GM21786 (cell line): ENCODE results near the gene FH.

Experiments
- ATAC-seq: cut with Tn5 transposase; IDR thresholded peaks from one replicate; pipeline ENCODE4 v1.9.1; 2021; ENCODE audit not compliant: unreplicated experiment

FH gene

GRCh38 chr1:241519308-241520079, at the start of gene FH:
TSS of gene FH (minus strand) at chr1:241519755. CDS start at chr1:241519722, 33 bp downstream.
- ATAC-seq: peak; percentile 96

DNA sequence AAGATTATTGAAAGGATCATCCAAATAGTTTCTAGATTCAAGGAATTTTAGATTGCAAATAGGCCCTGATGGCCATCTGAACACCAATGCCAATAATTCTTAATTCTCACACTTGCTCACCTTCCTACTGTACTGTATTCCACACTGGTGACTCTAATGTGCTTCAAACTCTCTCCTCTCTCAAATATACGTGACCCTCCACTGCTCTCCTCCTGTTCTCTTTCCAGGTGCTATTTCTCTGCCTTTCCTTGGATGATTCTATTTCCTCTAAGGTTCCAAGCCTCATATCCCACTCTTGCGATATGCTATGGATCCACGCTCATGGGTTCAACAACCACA, 41.3 kb upstream of the FH start:
- ATAC-seq: no peak

DNA sequence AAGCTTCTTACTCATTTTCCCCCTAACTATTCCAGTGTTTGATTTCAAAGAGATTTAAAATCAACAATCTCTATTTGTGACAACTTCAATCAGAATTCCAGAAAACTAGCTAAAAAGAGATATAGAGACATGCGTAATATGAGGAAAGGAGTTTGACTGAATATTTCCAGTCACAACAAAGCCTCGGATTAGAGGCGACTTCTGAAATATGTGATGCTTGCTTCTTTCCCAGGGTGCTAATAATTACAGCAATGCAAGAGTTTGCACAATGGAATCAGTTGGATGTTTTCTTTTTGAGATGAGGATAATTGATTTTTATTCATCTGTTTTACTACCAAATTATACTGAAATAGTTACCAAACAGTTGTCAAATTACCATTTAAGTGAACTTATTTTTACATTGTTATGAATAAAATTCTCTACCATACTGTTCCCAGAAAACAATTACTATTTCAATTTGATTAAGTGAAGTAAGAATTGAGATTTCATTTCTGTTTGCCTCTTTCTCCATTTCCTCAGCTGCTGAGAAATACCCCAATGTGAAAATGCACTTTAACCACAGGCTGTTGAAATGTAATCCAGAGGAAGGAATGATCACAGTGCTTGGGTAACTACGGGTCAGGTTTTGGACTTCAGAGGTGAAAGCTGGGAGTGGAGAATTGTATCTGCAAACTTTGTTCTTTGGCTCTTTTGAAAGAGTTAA, 40.7 kb upstream of the FH start:
- ATAC-seq: no peak

DNA sequence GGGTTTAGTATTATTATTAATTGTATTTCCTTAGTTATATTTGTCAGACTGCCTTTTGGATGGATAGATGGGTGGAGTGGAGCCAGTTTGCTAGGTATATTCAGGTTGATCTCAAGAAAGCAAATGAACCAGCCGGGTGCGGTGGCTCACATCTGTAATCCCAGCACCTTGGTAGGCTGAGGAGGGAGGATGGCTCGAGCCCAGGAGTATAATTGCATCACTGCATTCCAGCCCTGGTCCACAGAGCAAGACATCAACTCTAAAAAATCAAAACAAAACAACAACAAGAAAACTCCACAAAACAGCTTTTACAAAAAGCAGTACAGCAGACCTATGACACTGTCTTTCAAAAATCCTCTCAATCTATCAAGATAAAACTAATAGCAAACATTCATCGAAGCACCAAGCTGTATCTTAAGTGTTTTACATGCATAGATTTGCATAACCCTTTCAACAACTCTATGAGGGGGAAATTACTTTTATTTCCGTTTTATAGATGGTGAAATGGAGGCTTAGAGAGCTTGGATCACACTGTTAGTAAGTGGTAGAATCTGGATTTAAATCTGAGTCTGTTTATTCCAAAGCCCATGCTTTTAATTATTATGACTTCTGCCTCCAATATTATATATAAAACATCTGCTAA, 38.1 kb upstream of the FH start:
- ATAC-seq: no peak

GRCh38 chr1:241557031-241557430, 37.5 kb upstream of the FH start:
- ATAC-seq: no peak

GRCh38 chr1:241555526-241555925, 36.0 kb upstream of the FH start:
- ATAC-seq: no peak

- no peak for ATAC-seq
These were observed 34.5 kb upstream of the FH start for GRCh38 chr1:241553886-241554592.

DNA sequence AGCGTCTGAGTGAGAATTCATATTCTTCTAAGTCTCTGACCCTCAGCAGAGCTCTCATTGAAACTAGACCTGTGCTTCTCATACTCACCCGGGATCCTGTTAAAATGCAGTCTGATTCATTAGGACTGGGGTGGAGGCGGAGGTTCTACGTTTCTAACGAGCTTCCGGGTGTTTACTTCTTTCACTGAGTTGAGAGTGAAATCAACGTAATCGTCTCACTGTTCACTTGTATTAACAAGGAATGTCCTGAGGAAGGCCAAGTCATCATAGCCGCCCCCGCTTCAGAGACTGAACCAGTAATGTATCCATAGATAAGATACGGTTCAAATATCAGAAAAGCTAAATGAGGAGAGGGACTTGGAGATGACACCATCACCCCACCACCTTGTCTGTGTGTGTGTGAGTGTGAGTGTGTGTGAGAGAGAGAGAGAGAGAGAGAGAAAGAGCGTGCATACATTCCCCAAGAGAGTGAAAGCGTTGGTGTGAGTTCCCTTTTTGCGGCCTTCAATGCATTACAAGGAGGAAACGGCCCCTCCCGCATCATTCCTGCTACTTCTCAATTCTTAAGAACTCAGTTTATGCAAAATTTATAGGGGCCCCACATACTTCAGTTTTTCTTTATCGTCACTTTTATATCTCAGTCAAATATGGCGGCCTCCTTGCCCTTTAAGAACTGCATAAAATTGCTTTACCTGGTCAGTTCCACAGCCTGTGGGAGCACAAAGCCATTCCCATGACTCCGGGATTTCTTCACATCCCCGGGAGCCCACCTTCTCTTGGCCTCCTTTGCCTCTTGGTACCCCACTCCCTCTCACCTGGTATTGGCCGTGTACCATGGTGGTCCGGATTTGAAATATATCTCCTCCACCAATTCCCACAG, 32.4 kb upstream of the FH start:
- peak; percentile 85 for ATAC-seq

GRCh38 chr1:241550318-241550717, 30.8 kb upstream of the FH start:
- ATAC-seq: no peak

DNA sequence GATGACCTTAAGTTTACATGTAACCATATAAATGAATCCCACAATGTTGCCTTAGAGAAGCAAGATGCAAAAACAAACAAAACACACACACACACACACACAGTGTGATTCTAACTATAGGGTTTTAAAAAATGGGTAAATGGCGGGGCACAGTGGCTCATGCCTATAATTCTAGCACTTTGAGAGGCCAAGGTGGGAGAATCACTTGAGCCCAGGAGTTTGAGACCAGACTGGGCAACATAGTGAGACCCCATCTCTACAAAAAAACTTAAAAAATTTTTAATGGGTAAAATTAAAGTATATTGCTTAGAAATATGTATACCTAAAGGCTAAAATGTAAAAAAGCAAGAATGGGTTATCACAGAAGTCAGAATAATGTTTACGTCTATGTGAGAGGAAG, 28.5 kb upstream of the FH start:
- no peak for ATAC-seq

DNA sequence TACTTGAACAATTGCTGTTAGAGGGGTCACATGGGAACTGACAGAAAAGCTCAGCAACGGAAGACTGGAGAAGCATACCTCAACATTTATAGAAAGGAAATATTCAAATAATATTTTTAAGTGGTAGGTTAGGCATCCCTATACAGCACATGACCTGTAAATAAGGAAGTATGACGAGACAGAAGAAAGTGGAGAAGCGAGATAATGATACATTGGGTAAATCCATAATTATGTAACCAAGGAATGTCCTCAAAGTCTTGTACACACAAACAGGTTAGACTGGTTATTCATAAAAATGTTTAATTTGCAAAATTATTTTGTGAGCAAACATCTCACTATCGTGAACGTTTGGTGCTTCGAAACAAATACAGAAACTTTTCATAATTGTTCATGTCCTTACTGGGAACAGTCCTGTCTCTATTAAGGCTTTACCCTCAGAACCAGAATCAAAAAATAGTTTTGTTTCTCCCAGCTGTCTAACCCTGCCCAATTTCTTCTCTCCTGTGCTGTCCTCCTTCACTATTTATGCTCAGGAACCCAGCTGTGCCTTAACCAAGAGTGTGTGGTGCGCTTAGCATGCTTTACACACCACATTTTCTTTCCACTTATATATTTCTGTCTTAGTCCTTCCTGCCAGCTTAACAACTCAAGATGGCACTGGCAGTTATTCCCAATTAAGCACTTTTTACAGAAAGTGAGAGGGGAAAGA, 22.8 kb upstream of the FH start:
- ATAC-seq: no peak

DNA sequence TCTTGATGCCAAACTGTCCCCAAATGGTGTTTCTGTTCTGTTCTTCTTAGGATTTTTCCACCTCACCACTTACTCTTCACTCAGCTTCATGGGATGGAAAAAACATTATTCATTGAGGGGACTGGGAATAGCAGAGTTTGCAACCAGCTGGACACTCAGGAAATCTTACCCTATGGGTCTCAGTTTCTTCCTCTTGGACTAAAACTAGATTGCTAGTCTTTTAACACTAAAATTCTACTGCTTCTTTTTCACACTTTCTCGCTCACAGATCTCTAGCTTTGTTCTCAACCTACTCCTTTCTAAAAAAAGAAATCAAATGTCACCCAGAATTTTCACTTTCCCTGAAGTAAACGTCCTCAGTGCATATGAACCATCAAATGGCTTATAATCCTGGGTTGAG, 17.4 kb upstream of the FH start:
- ATAC-seq: no peak

DNA sequence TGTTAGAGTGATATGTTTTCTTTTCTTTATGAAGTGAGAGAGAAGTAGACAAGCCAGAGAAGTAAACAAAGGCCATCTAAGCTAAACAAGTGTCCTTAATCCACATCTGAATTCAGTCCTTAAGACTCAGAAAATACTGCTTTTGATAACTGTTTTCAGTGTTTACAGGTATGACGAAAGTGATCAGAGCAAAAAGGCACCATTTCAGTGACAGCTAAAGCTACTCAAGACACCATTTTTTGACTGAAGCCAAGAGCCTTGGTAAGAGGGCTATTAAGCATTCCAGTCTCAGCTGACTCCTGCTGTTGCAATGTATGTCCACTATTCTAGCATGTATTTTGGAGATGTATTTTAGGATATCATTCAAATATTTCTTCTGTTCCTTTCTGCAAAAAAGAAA, 16.7 kb upstream of the FH start:
- no peak for ATAC-seq

DNA sequence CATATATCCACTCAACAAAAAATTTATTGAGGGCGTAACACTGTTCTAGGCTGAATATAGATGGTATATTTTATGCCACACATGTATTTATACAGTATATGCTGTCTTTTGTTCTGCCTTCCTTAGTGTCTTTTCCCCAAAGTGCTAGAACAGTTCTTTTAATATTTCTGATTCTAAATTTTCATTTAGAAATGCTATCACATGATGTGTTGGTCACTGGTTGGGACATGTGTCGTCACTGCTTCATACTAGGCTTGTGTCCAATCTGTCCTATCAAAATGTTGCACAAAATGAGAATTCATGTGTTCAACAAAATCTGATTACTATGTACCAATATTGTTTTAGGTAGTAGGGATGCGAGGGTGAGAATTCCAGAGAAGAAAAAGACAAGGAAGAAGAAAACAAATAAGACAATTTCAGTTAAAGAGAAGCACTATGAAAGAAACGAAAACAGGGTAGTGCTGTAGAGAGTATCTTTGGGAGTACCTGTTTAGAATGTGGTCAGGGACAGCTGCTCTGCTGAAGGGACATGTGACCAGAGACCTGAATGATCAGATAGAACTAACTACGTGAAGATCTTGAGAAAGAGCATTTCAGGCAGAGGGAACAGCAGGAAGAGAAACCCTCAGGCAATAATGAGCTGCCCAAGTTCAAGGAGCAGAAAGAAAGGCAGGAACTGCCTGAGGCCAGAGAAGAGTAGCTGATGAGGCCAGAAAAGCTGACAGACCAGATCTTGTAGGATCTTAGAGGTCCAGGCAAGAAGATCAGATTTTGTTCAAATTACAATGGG, 14.0 kb upstream of the FH start:
- ATAC-seq: peak; percentile 48

DNA sequence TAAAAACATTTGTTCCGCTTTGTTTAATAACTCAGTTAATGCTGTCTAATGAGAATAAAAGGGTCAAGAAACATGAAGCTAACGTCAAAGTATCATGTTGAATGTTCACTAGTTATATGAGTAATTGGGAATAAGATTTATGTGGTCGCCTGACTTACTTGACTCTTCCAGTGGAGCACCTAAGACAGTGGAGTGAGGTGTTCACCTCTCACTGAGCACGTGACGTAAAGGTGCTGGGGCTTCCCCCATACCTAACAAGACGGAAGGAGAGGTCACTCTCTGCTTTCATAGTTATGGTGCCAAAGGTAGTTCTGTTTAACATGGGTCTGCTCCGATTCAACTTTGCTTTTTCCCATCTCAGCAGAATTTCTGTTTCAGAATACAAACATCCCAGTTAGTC, 13.3 kb upstream of the FH start:
- ATAC-seq: peak; percentile 59

DNA sequence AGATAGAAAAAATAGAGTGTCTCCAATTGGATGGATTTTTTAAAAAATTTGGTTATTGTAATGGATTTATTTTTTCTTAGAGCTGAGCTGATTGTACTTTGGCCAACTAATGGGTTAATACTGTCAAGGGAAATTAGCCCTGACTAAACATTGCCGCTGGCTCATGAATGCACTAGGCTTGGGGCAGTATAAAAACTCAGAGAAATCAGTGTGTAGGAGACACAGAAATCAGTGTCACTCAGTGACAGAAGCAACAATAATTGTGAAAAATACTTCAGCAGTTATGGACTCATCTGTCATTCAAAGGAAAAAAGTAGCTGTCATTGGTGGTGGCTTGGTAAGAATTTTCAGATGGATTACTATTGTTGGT, 12.6 kb upstream of the FH start, which contains the start of gene KMO:
Gene KMO, plus strand, starts transcription at position 217 of the 370 bp plus-strand sequence. Its CDS starts 67 bp downstream, at position 284.
- ATAC-seq: peak; percentile 13

DNA sequence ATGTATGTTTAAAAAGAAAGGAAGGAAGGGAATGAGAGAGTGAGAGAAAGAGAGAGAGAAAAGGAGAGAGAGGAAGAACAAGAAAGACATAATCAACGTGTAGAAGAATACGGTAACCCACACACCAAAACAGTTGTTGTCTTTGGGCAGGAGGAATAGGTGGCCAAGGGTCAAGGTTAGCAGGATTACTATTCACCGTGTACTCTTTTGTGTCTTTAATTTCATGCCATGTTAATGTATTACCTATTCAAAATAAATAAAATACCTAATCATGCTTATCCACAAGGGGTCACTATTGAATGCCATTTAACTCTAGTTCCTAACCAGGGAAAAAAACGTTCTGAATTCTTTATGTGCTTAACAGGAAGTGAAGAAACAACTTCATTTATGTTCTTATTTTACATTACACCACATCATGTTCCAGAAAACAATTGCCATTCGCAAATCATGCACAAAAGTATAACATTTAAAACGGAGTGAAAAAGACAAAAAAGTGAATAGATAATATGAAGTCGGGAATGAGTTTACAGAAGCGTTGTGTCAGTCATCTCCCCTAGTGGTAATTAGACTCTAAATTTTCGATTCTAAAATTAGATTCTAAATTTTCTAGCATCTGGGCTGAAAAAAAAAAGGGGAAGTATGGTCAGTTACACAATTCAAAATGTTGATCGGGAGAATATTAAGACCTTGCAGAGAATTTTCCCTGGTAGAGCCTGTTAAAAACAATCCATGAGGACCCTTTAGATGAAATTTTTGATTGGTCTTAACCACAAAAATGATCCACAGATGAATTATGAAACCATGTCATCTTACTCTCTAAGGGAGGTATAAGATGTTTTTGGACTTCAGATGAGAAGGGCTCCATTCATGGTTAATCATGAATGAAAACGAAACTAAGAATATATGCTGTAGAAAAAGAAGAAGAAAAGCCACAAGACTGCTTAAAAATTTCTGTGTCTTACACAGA, 11.9 kb upstream of the FH start:
- peak; percentile 65 for ATAC-seq

DNA sequence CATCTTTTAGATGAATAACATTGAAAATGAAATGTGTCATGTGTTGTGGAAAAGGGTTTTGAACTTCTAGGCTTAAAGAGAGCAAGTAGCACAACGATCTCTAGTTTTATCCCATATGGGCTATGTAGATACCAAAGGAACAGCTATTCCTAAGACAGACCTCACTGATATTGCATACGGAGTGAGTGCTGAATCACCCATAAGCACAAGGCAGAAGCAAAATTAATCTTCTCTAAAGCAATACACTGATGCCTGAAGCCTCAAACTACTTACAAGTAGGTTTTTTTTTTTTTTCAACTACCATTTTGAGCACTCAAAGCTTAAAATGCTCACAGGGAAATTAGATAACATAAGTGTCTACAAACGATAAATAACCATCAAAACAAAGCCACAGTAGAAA, 7.6 kb upstream of the FH start:
- no peak for ATAC-seq
